A673 (cell line): ENCODE data around the gene SMKR1. TPM values are rescaled to one million over a fixed set of nuclear protein-coding genes. Genes with fewer than 3 reads are reported as not detected.

Experiments
- Bru-seq: library from RNA; stranded (reverse); fragments of 400-500 nt; gene quantifications from one replicate; lab custom pipeline; 2021; lab: Mats Ljungman, UMichigan
- BruChase-seq, 2 experiments: library from RNA; stranded (reverse); fragments of 400-500 nt; gene quantifications; one replicate each; lab custom pipeline; 2021; lab: Mats Ljungman, UMichigan
- BruUV-seq: library from RNA; stranded (reverse); fragments of 400-500 nt; replicated peaks from 2 replicates; lab custom pipeline; 2021; lab: Mats Ljungman, UMichigan
- CTCF ChIA-PET: fragments of 300-600 bp; sonication (Branson Sonifier 250); formaldehyde crosslinking; loops from one replicate; lab custom pipeline; 2022; ENCODE audit warnings: antibody characterized with exemption; lab: Charles Lee
- POLR2A ChIA-PET: fragments of 300-600 bp; sonication (Branson Sonifier 250); formaldehyde crosslinking; loops from one replicate; lab custom pipeline; 2022; ENCODE audit warnings: antibody characterized with exemption; ENCODE audit not compliant: low non-redundant PET; lab: Charles Lee
- DNase-seq: peaks from one replicate; pipeline ENCODE4 v3.0.0-alpha.2; 2015; ENCODE audit warnings: low spot score
- H3K27ac ChIP-seq: fragments of 200-600 bp; sonication (generic); 2 replicates; pipeline ENCODE4 v1.5.1; 2016; ENCODE audit warnings: mixed run types, low read depth, mild to moderate bottlenecking, mixed read lengths, antibody characterized with exemption, low read length; ENCODE audit not compliant: poor library complexity, severe bottlenecking
- H3K27me3 ChIP-seq: fragments of 200-600 bp; sonication (generic); replicated peaks from 2 replicates; pipeline ENCODE4 v1.6.1; 2017; ENCODE audit warnings: mixed run types, low read depth, mild to moderate bottlenecking, mixed read lengths, antibody characterized with exemption, low read length; ENCODE audit not compliant: insufficient read depth, poor library complexity
- H3K36me3 ChIP-seq: fragments of 200-600 bp; sonication (generic); 2 replicates; pipeline ENCODE4 v1.6.1; 2016; ENCODE audit warnings: mixed run types, mild to moderate bottlenecking, mixed read lengths, antibody characterized with exemption, low read length; ENCODE audit not compliant: insufficient read depth, poor library complexity, severe bottlenecking
- H3K4me1 ChIP-seq: fragments of 200-600 bp; sonication (generic); 2 replicates; pipeline ENCODE4 v1.6.1; 2017; ENCODE audit warnings: mixed run types, mild to moderate bottlenecking, mixed read lengths, antibody characterized with exemption, low read length; ENCODE audit not compliant: insufficient read depth, poor library complexity, severe bottlenecking
- H3K4me3 ChIP-seq: fragments of 200-600 bp; sonication (generic); 2 replicates; pipeline ENCODE4 v1.5.1; 2016; ENCODE audit warnings: low read depth, mixed run types, mild to moderate bottlenecking, mixed read lengths, low read length; ENCODE audit not compliant: poor library complexity, severe bottlenecking
- H3K9me3 ChIP-seq: fragments of 200-600 bp; sonication (generic); 2 replicates; pipeline ENCODE4 v1.6.1; 2016; ENCODE audit warnings: mixed run types, low read depth, mild to moderate bottlenecking, mixed read lengths, antibody characterized with exemption, low read length; ENCODE audit not compliant: poor library complexity, severe bottlenecking
- EZH2 ChIP-seq: fragments of 200-600 bp; sonication (generic); IDR thresholded peaks from 2 replicates; pipeline ENCODE4 v1.6.1; 2017; ENCODE audit warnings: borderline replicate concordance, low read depth, mild to moderate bottlenecking, mixed read lengths, antibody characterized with exemption, low read length; ENCODE audit not compliant: poor library complexity, severe bottlenecking
- intact Hi-C: fragments of 100-400 bp; cut with micrococcal nuclease; formaldehyde crosslinking; loops from one replicate; pipeline ENCODE4 v1.10.0; 2022; ENCODE audit not compliant: unreplicated experiment
- long read RNA-seq: library from polyadenylated mRNA; stranded (forward); transcript quantifications from one replicate; pipeline ENCODE4 v2.0.0, GENCODE V29; 2022
- total RNA-seq: library from RNA; stranded (reverse); gene quantifications from 2 replicates; pipeline ENCODE4 v1.2.3, GENCODE V29; 2021
- TF ChIP-seq, protein P1 (sequence below): fragments of 300-800, 200-600 bp; sonication (generic); conservative IDR thresholded peaks from 2 replicates; pipeline ENCODE4 v1.5.1; 2017; ENCODE audit warnings: low read depth, mild to moderate bottlenecking, antibody characterized with exemption, low read length, moderate library complexity, mixed read lengths

The SMKR1 gene
- 1.5 and 1.7 TPM in 2 replicates for total RNA-seq
- percentile 22 among the genes with signal in this experiment for Bru-seq, nascent RNA
- percentile 12 among the genes with signal in this experiment for BruChase-seq, experiment 1, labeled RNA remaining after a 2-hour chase
- percentile 27 among the genes with signal in this experiment for BruChase-seq, experiment 2, labeled RNA remaining after a 6-hour chase
- long read RNA-seq, partial matches to known transcripts = 0 of 1 reads
- long read RNA-seq, other reads (novel, unspliced or antisense) = 0 of 1 reads

DNA sequence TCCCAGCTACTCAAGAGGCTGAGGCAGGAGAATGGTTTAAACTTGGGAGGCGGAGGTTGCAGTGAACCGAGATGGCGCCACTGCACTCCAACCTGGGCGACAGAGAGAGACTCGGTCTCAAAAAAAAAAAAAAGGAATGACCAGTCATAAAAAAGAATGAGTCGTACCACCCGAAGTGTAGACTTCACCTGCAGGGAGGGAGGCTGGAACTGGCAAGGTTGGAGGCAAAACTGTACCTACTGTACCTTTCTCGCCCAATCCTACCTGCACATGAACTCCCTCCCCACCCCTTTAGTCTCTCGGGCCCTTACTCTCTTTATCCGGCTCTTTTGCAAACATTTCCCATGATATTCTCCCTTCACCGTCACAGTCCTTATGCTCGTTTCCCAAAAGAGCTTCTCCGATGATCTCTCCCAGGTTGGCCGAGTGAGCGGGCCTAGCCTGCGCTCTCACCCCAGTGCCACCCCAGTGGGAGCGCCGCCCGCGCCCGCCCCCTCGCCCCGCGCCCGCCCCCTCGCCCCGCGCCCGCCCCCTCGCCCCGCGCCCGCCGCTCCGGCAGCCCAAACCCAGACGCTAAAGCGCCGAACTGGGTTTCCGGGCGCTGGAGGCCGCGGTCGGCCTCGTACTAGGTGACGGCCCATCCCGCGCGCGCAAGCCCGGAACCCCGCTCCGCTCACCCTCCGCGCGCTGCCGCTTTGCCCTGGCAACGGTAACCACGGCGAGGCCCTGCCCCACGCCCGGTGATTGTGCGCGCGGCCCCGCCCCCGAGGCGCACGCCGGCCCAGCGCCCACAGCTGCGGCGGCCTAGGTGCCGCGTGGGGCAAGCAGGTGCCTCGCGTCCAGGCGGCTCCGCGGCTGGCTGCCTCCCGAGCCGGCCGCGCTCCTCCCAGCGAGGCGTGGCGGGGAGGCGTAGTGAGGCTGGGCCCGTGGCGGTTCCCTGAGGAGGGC is at the start of gene SMKR1:
TSS of gene SMKR1 (plus strand) at position 772 of the 948 bp plus-strand sequence. CDS start 294 bp downstream, outside the sequence.
- no TSS peak for BruUV-seq
- Histone ChIP-seq H3K27me3 (no peaks in the 10 kb centered on the region), H3K4me1 (no peaks in the 10 kb centered on the region), H3K4me3 (peak within 1 kb of the TSS; percentile 68), H3K36me3 (no peaks in the 10 kb centered on the region), H3K27ac (no peak within 1 kb of the TSS), H3K9me3 (no peaks in the 10 kb centered on the region)
- DNase-seq = peak; percentile 73
- TF ChIP-seq EZH2 = no peak
- TF ChIP-seq, protein P1, sequence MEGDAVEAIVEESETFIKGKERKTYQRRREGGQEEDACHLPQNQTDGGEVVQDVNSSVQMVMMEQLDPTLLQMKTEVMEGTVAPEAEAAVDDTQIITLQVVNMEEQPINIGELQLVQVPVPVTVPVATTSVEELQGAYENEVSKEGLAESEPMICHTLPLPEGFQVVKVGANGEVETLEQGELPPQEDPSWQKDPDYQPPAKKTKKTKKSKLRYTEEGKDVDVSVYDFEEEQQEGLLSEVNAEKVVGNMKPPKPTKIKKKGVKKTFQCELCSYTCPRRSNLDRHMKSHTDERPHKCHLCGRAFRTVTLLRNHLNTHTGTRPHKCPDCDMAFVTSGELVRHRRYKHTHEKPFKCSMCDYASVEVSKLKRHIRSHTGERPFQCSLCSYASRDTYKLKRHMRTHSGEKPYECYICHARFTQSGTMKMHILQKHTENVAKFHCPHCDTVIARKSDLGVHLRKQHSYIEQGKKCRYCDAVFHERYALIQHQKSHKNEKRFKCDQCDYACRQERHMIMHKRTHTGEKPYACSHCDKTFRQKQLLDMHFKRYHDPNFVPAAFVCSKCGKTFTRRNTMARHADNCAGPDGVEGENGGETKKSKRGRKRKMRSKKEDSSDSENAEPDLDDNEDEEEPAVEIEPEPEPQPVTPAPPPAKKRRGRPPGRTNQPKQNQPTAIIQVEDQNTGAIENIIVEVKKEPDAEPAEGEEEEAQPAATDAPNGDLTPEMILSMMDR = no peak
- intact Hi-C loops = no loop called here
- ChIA-PET CTCF (interaction anchor here (0.7 kb wide), 1 partner anchor 68 kb away, joined by 4 read pairs; no protein-coding TSS in a partner anchor), POLR2A (no interaction called here)

DNA sequence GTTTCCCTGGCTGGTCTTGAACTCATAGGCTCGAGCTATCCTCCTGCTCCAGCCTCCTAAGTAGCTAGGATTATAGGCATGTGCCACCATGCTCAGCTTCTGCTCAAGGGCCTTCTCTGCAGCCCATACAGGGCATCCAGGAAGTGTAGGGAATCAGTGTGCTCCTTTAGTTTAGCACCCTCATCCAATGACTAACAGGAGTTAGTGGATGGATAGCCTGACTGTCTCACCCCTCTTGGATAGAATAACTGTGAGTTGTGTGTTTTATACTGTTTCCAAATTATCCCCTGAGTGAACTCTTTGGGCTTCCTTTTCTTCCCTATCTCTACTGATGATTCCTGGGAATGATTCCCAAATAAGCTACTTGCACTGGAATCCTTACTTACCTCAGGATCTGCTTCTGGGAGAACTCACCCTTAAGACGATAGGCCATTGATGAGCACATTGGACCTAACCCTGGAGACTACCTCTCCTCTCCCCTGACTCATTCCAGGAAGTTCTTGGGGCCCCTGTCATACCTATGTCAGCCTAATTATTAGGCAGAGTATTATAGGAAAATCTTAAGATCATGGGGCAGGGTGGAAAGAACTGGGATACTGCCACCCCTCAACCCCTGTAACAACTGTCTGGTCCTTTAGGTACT is 49.6 kb upstream of the SMKR1 start:
- no peak overlapping the region for H3K27ac ChIP-seq
- ChIA-PET POLR2A (no interaction called here), CTCF (no interaction called here)
- TF ChIP-seq EZH2 = no peak
- TF ChIP-seq, protein P1 = no peak
- no peaks in the 10 kb centered on the region for H3K9me3 ChIP-seq
- no peak overlapping the region for H3K4me3 ChIP-seq
- H3K27me3 ChIP-seq = no peaks in the 10 kb centered on the region
- DNase-seq = no peak
- no TSS peak for BruUV-seq
- peaks cover 5% of the 10 kb centered on the region for H3K36me3 ChIP-seq
- no peaks in the 10 kb centered on the region for H3K4me1 ChIP-seq
- intact Hi-C loops = no loop called here

DNA sequence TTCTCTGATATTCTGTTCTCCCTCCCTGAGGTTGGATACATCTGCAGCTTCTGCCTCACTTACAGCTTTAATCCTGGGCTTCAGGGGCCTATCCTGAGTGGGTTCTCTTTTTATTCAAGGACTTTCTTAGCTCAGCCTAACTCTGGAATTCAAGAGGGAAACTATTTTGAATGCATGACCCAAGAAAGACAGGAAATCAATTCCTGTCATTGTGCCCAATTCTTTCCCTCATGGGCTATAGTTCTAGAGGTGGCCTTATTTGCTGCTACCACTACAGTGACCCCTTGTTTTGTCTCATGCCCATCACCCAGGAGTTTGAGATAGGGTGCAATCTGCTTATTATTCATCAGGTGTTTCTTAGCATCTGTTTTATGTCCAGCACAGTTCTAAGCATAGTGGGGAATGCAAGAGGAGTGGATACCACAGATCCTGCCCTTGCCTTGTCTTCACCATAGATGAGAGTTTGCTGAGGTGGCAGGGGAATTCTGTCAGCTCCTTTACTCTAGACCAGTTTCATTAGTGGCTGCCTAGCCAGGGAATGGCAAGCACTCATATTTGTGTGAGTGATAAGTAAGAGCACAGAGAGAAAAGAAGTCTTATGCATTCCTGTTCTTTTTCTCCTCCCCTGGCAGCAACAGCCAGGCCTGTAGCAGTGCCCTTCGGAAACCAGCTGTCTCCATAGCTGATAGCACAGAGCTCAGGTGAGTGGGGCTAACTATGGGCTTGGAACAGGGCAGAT is 48.7 kb upstream of the SMKR1 start:
- BruUV-seq = no TSS peak
- H3K4me1 ChIP-seq = no peaks in the 10 kb centered on the region
- H3K36me3 ChIP-seq = peaks cover 5% of the 10 kb centered on the region
- TF ChIP-seq, protein P1 = no peak
- TF ChIP-seq EZH2 = no peak
- ChIA-PET CTCF (no interaction called here), POLR2A (no interaction called here)
- no peak for DNase-seq
- no peak overlapping the region for H3K4me3 ChIP-seq
- H3K27ac ChIP-seq = no peak overlapping the region
- intact Hi-C loops = no loop called here
- H3K9me3 ChIP-seq = no peaks in the 10 kb centered on the region
- H3K27me3 ChIP-seq = no peaks in the 10 kb centered on the region
